Glutamatergic neuron (in vitro differentiated cells): ENCODE results near the gene LYRM9. TPM values are rescaled to one million over a fixed set of nuclear protein-coding genes. Genes with fewer than 3 reads are reported as not detected.
"Not testable (repeated sequence)": the region's sequence is repeated elsewhere in the genome, so short reads cannot be mapped to it uniquely, and the experiment has no call there.

Experiments used
- DNase-seq: peaks from one replicate; pipeline ENCODE4 v3.0.0; 2022
- H3K27ac Mint-ChIP-seq: one replicate; pipeline ENCODE4 v1.8.0; 2020; ENCODE audit warnings: mild to moderate bottlenecking, mixed read lengths, inconsistent platforms; ENCODE audit not compliant: unreplicated experiment
- H3K27me3 Mint-ChIP-seq: one replicate; pipeline ENCODE4 v1.8.0; 2020; ENCODE audit warnings: mild to moderate bottlenecking, moderate library complexity, mixed read lengths, inconsistent platforms; ENCODE audit not compliant: unreplicated experiment
- H3K36me3 Mint-ChIP-seq: one replicate; pipeline ENCODE4 v1.8.0; 2020; ENCODE audit warnings: mild to moderate bottlenecking, mixed read lengths, inconsistent platforms; ENCODE audit not compliant: unreplicated experiment
- H3K4me1 Mint-ChIP-seq: one replicate; pipeline ENCODE4 v1.8.0; 2020; ENCODE audit warnings: mild to moderate bottlenecking, low read depth, mixed read lengths, inconsistent platforms; ENCODE audit not compliant: unreplicated experiment
- H3K4me3 Mint-ChIP-seq: one replicate; pipeline ENCODE4 v1.8.0; 2020; ENCODE audit warnings: mild to moderate bottlenecking, mixed read lengths, inconsistent platforms; ENCODE audit not compliant: unreplicated experiment
- H3K9me3 Mint-ChIP-seq: one replicate; pipeline ENCODE4 v1.8.0; 2020; ENCODE audit warnings: mild to moderate bottlenecking, moderate library complexity, mixed read lengths, inconsistent platforms; ENCODE audit not compliant: unreplicated experiment
- total RNA-seq: library from RNA; stranded (reverse); fragmentation: NEBNext Ultra II Directional; extraction: Animal tissue kit (Norgen Biotek cat#: 25700); gene quantifications from one replicate; pipeline ENCODE4 v1.2.1, GENCODE V29; 2021; ENCODE audit not compliant: unreplicated experiment
- TF ChIP-seq, protein P1 (sequence below): fragments of 200-600 bp; sonication (generic); IDR thresholded peaks from one replicate; pipeline ENCODE4 v1.5.0; 2021; ENCODE audit not compliant: partially characterized antibody, unreplicated experiment

LYRM9 gene
- total RNA-seq, 1 donor from 2014 or later = 10.6 TPM

DNA sequence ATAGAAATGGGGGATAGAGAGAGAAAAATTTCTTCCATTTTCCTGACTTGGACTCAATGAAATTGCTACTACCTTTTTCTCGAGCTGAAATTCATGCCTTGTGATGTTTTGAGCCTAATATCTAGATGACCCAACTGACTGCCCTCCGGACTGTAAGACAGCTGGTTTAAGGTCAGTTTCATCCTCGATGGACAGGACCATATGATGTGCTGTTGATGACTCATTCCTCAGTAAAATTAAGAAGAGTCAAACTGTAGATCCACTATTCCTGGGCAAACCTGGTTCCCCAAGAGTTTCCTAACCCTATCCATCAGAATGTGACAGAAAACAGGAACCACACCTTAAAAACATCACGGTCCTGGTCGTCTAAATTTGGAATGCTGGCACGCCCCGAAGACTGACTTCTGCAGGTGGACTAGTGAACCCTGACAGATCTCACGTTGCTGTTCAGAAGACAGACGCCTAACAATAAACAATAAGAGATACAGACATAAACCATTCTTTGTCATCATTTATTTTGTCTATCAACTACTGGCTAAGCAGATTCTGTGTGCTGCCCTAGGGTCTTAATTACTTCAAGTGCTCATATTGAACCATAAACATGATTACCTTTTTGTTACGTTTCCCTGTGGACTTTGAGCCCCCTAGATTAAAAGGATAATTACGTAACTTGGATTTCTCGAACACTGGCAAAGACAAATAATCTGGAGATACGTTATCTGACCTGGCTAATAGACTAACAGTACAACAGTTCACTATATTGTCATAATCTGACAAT, 47.7 kb downstream of the LYRM9 start:
- no peak overlapping the region for H3K27ac Mint-ChIP-seq

DNA sequence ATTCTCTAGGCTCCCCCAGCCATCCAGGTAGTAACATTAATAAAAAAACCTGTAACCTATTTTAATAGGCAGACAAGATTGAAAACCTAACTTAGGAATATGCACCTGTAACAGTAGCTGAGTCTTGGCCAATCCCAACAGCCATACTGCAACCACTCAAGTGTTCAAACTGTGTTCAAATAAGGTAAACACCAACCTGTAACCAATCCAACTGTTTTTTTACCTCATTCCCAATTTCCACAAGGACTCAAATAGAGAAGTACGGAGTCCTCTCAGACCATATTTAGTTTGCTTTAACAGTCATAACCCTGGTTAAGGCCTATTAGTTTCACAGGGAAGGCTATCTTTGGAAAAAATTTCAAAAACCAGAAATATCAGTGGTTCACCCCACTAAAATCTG, 52.5 kb downstream of the LYRM9 start:
- TF ChIP-seq, protein P1, sequence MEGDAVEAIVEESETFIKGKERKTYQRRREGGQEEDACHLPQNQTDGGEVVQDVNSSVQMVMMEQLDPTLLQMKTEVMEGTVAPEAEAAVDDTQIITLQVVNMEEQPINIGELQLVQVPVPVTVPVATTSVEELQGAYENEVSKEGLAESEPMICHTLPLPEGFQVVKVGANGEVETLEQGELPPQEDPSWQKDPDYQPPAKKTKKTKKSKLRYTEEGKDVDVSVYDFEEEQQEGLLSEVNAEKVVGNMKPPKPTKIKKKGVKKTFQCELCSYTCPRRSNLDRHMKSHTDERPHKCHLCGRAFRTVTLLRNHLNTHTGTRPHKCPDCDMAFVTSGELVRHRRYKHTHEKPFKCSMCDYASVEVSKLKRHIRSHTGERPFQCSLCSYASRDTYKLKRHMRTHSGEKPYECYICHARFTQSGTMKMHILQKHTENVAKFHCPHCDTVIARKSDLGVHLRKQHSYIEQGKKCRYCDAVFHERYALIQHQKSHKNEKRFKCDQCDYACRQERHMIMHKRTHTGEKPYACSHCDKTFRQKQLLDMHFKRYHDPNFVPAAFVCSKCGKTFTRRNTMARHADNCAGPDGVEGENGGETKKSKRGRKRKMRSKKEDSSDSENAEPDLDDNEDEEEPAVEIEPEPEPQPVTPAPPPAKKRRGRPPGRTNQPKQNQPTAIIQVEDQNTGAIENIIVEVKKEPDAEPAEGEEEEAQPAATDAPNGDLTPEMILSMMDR = no peak
- Mint-ChIP-seq H3K27me3 (no peaks in the 10 kb centered on the region), H3K27ac (no peak overlapping the region), H3K4me3 (no peak overlapping the region), H3K9me3 (no peaks in the 10 kb centered on the region), H3K4me1 (no peaks in the 10 kb centered on the region), H3K36me3 (no peaks in the 10 kb centered on the region)
- DNase-seq = no peak

More for the DNA sequence above, 47.7 kb downstream of the LYRM9 start:
- Mint-ChIP-seq H3K27me3 (no peaks in the 10 kb centered on the region), H3K36me3 (no peaks in the 10 kb centered on the region), H3K9me3 (no peaks in the 10 kb centered on the region), H3K4me3 (no peak overlapping the region), H3K4me1 (no peaks in the 10 kb centered on the region)
- TF ChIP-seq, protein P1 = no peak
- DNase-seq = no peak

DNA sequence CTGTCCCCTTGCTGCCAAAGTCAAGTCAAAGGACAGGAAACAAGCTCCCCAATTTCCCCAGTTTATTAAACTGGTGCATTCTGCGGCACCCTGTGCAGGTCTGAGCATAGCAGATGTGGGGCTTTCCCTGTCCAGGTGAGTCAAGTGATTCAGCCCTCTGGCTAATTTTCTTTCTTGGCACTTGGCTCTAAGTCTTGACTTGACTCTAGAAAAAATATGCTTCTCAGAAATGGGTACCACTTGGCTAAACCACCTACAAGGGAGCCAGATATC, 52.8 kb downstream of the LYRM9 start:
- H3K4me3 Mint-ChIP-seq, DNase-seq, H3K9me3 Mint-ChIP-seq, H3K27ac Mint-ChIP-seq, H3K27me3 Mint-ChIP-seq, H3K4me1 Mint-ChIP-seq, H3K36me3 Mint-ChIP-seq: not testable (repeated sequence)

DNA sequence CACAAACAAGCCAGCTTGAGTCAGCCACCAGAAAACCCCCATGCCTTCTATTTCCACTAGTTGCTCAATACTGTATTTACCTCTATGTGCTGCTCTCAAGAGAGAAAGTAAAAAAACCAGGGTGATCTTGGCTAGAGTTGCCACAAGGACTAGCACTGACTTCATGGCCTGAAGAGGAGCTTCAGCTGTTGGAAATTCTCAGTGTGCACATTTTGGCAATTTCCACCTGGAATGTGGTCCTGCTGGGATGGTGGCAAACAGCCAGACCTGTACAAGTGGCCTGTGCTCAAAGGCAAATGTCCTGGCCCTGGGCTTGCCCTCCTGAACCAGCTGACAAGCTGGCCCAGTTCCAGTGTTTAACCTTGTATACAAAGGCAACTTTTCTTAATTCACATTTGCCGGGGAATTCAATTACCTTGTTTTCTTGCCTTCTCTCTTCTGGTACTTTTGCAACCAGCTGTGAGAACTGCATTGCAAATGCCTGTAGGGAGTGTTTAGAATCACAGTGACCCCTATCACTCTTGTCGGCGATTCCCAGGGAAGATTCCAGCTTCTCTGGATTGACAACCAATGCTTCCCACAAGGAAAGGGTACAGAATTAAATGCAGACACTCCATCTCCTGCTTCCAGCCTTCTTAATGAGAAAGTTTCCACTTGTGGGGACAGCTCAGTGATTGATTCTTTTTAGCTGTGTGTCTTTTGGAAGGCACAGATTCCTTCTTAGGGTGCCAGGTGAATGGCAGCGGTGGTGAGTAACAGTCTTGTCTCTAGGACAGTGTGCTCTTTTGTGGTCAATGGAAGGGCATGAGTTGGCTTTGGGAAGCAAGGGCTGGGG, 53.4 kb downstream of the LYRM9 start:
- H3K4me1 Mint-ChIP-seq, H3K9me3 Mint-ChIP-seq, H3K4me3 Mint-ChIP-seq, DNase-seq, H3K27ac Mint-ChIP-seq, H3K36me3 Mint-ChIP-seq, H3K27me3 Mint-ChIP-seq: not testable (repeated sequence)

DNA sequence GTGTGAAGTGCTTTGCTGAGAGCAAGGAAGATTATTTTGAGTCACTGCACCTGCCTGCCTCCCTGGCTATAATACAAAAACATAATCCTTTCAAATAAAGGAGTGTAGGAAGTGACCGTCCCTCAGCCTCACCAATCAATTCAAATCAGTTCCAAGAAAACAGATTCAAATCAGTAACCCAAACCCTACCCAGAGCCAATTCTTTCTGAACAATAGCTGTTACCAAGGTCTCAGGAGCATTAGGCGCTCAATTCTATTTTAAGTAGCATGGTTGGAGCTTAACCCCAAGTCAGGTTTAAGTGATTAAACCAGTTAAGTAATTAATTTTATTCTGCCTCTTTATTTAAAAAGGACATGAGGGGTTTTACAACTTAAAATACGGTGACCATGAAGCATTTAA, 54.6 kb downstream of the LYRM9 start:
- not testable (repeated sequence) for H3K27me3 Mint-ChIP-seq, DNase-seq, H3K36me3 Mint-ChIP-seq, H3K27ac Mint-ChIP-seq, H3K4me3 Mint-ChIP-seq, H3K9me3 Mint-ChIP-seq, H3K4me1 Mint-ChIP-seq

DNA sequence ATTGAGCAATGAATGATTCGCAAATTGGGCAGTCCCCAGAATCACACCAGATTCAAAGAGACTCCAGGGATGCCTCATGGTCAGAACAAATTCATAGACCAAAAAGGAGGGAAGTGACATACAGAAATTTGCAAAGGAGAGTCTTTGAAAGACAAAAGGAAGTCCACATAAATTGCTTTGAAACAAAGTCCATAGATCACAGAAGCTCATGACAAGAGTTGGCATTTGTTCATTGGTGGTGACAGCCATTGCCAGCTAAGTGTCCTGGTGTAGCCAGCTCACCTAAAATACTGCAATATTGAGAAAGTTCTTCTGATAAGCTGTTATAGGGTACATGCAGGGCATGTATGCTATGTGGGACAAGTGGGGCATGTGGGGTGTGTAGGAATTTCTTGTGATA, 55.4 kb downstream of the LYRM9 start:
- H3K27ac Mint-ChIP-seq, H3K9me3 Mint-ChIP-seq, DNase-seq, H3K4me3 Mint-ChIP-seq, H3K36me3 Mint-ChIP-seq, H3K4me1 Mint-ChIP-seq, H3K27me3 Mint-ChIP-seq: not testable (repeated sequence)

DNA sequence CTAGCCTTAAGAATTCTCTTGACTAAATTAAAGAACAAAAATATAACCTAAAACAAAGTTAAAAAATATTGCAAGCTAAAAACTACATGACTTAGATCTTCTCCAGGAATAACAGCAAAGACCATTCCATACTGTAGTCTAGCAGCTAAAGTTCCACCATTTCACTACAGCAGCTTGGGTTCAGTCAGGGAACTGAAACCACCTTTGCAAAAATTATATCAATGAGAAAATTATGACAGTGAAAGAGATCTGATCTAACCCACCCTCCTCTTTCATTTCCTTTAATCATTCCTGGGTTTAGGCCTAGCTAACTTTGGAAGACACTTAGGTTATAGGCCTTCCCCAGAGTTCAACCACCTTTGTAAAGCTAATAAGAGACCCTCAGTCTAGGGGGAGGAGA, 56.5 kb downstream of the LYRM9 start:
- TF ChIP-seq, protein P1 = no peak
- no peak overlapping the region for H3K4me3 Mint-ChIP-seq
- no peaks in the 10 kb centered on the region for H3K4me1 Mint-ChIP-seq
- H3K9me3 Mint-ChIP-seq = no peaks in the 10 kb centered on the region
- no peaks in the 10 kb centered on the region for H3K36me3 Mint-ChIP-seq
- DNase-seq = no peak
- H3K27me3 Mint-ChIP-seq = no peaks in the 10 kb centered on the region
- no peak overlapping the region for H3K27ac Mint-ChIP-seq
